ENCODE results near the gene HECW1.

HECW1 gene

DNA sequence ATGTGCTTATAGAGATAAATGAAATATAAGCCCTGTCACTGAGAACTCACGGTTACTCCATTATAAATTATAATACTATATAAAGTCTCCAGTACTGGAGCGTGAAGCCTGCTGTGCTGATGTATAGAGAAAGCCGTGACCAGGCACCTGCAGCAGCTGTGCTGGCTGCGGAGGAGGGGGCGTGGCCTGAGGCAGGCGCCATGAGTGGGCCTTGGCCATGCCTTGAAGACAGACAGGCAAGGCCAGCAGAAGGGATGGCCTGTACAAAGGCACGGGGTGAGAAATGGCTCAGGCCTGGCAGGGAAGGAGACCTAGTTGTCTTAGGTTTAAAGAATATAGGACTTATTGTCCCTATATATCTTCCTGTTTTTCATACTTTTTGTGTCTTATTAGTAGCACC is 251.9 kb downstream of the HECW1 start:
- DNase-seq (ENCODE audit: low read depth in 2 of 2), result no peak

DNA sequence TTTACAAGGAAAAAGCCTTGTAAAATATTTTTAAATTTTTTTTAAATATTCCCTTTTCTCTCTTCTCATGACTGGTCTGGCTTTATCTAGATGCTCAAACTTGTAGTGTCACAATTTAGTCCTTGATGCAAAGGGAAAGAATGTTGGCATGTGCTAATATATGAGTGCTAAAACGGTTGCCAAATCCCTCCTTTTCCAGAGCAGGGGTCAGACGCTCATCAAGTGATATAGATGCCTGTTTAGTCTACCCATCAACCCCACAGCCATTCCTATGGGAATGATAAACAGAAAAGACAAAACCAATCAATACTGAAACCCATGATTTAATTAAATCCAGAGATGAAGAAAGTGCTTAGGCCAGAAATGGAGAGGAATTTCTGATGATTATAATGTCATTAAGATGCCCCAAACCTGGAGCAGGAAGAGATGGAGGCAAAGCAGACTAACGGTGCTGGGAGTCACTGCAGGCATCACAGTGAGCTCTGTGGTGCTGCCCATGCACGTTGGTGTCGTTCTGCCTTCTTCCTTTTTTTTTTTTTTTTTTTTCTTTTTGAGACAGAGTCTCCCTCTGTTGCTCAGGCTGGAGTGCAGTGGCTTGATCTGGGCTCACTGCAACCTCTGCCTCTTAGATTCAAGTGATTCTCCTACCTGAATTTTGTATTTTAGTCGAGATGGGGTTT is 260.4 kb downstream of the HECW1 start:
- no peak for DNase-seq (ENCODE audit: low read depth in 2 of 2)

GRCh38 chr7:43377196-43377960 is 264.9 kb downstream of the HECW1 start:
- DNase-seq (ENCODE audit: low read depth in 2 of 2), result no peak

DNA sequence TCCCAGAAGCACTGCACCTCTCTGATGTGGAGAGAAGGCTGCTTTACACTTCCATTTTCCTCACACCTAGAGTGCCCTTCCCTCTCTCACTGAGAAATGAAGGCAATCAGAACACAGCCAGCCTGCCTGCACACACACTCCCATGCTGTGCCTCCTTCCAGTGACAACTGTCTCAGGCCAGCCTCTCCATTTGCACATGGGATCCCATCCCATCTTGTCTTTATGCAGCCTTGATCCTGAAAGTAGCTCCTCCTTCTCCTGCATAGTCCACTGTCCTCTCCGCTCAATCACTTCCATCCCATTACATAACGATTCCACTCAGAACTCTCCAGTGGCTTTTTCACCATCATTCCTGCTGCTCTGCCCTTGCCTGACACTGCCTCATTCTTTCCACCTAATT is 266.8 kb downstream of the HECW1 start:
- DNase-seq (ENCODE audit: low read depth in 2 of 2), result no peak

DNA sequence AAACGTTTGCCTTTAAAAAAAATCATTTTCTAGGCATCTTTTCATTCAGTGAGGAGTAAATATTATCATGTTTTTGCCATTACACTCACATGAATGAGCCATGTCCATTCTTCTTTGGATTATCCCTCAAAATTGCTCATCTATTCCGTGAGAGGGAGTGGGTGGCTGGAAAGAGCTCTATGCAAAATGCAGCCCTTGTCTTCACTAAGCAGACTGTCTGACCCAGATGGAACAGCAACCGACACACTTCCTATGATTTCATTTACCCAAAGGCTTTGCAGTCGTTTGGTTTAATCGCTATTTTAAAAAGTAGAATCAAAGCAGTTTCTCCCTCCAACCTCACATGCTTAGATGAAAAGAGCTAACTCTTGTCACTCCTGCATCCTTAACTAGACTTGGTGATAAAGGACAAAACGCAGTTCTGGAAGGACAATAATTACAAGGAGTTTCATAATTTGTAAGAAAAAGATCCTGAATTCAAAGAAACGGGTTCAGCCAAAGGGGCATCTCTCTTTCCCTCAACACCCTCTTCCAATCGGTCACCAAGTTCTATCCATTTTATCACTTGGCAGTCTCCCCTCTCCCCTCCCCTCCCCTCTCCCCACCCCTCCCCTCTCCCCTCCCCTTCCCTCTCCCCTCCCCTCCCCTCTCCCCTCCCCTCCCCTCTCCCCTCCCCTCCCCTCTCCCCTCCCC is 272.3 kb downstream of the HECW1 start:
- DNase-seq (ENCODE audit: low read depth in 2 of 2), result no peak

GRCh38 chr7:43385309-43385680 is 272.8 kb downstream of the HECW1 start:
- no peak for DNase-seq (ENCODE audit: low read depth in 2 of 2)

DNA sequence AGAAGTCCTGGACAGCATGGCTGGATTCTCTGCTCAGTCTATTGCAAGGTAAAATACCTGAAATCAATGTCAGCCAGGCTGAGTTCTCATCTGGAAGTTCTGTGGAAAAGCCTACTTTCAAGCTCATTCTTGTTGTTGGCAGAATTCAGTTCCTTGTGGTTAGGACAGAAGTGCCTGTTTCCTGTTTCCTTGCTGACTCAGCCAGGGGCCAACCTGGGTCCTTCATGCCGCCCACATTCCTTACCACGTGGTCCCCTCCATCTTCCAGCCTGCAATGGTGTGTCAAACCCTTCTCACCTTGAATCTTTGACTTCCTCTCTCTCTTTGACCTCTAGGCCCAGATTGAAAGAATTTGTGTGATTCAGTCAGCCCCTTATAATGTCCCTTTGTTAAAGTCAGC is 273.4 kb downstream of the HECW1 start:
- DNase-seq (ENCODE audit: low read depth in 2 of 2), result peak; percentile 8 to 9

GRCh38 chr7:43387932-43388331 is 275.5 kb downstream of the HECW1 start:
- no peak for DNase-seq (ENCODE audit: low read depth in 2 of 2)

- no peak for DNase-seq (ENCODE audit: low read depth in 2 of 2)
These were observed 278.1 kb downstream of the HECW1 start for GRCh38 chr7:43390576-43390975.

GRCh38 chr7:43391518-43391917 is 279.1 kb downstream of the HECW1 start:
- DNase-seq (ENCODE audit: low read depth in 2 of 2), result no peak

DNA sequence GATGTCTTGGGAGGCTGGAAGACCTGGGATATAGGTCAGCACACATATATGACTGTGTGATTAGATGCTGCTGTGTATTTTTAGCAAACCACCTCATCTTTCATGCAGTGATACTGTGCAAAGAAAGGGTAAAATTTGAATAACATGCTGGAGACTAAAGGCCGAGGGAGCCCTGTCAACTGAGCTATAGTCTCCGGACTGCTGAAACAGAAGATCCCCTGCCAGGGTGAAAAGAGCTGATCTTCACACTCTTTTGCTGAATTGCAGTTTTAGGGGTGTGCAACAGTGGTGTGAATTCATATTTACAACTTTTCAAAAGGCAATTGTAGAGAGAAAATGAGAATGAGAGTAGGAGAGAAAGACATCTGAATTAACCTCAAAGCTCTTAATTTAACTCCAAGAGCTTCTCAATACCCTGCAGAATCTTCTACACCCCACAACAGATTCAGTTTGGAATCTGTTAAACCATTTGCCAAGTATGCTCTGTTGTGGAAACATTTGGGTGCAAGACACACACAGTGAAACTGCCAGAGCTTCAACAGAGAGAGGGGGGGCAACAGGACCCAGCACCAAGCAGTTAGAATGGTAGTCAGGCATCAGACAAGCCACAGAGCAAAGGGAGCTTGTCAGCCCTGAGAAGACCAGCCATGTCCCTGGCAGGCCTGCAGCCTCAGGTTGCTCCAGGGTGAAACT is 280.3 kb downstream of the HECW1 start:
- DNase-seq (ENCODE audit: low read depth in 2 of 2), result no peak

DNA sequence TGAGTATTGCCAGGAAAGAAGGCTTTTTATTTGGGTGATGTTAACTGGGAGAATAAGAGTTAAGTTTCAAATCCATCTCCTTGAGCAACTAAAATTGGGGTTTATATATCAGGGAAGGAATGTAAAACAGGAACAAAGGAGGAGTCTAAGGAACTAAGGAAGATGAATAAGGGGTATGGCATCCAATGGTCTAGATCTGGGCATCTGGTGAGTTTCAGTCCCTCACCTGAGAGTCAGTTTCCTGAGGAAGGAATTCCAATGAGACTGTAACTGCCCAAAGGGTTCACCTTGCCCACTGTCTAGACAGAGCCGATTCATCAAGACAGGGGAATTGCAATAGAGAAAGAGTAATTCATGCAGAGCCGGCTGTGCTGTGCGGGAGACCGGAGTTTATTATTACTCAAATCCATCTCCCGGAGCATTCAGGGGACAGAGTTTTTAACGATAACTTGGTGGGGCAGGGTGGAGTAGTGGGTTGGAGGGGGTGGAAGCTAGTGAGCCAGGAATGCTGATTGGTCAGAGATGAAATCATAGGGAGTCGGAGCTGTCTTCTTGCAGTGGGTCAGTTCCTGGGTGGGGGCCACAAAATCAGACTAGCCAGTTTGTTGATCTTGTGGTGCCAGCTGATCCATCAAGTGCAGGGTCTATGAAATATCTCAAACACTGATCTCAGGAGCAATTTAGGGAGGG is 282.1 kb downstream of the HECW1 start:
- no peak for DNase-seq (ENCODE audit: low read depth in 2 of 2)

DNA sequence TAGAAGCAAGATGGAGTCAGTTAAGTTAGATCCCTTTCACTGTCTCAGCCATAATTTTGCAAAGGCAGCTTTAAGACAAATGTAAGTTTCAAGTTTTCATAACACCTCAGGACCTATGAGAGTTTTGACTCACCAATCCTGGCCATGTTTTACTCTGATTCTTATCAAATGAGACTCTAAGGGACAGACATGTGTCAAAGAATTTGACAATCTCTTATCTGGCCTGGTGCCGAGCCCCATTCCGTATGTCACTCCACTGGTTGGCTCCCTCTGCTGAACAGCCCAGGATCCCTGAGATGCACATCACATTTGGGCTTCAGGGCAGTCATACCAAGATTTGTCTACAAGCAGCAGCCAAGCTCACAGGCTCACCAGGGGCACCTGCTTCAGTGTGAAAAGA is 282.9 kb downstream of the HECW1 start:
- DNase-seq (ENCODE audit: low read depth in 2 of 2), result no peak

GRCh38 chr7:43396187-43396740 is 283.8 kb downstream of the HECW1 start:
- DNase-seq (ENCODE audit: low read depth in 2 of 2), result no peak

DNA sequence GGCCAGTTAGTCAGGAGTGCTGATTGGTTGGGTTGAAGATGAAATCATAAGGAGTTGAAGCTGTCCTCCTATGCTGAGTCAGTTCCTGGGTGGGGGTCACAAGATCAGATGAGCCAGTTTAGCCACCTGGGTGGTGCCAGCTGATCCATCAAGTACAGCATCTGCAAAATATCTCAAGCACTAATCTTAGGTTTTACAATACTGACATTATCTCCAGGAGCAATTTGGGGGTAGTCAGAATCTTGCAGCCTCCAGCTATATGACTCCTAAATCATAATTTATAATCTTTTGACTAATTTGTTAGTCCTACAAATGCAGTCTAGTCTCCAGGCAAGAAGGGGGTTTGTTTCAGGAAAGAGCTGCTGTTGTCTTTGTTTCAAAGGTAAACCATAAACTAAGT is 286.4 kb downstream of the HECW1 start:
- DNase-seq (ENCODE audit: low read depth in 2 of 2), result no peak

DNA sequence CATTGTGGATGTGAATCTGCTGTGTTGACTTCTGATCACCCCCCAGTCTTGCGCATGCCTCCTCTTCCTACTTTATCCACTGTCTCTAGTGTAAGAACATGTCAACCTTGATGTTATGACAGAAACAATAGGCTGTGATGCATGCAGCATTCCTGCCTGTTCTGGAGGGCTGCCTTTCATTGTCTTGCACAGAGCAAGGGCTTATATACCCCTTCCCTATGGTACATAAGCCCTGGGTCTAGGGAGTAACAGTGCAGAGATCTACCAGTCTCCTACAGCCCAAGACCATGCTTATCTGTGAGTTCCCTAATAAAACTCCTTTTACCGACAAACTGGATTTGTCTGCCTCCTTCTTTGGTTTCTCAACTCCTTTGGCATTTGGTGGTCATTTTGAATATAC is 293.5 kb downstream of the HECW1 start:
- DNase-seq (ENCODE audit: low read depth in 2 of 2), result no peak

DNA sequence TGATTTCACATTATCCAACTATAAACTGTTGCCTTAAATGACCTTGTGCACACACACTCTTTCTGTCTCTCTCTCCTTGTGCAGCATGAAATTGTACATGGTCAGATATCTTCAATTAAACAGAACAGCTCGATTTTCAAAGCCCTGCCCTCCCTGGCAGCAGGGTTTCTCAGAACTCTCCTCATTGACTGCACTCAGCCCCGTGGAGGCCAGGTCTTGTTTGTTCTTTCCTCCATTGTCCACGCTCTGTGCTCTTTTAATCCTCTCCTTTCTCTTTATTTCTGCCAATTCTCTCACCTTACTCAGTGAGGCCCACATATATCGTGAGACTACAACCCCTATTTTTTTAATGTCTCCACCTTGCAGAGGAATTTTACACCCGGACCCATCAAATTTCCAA is 294.5 kb downstream of the HECW1 start:
- no peak for DNase-seq (ENCODE audit: low read depth in 2 of 2)

DNA sequence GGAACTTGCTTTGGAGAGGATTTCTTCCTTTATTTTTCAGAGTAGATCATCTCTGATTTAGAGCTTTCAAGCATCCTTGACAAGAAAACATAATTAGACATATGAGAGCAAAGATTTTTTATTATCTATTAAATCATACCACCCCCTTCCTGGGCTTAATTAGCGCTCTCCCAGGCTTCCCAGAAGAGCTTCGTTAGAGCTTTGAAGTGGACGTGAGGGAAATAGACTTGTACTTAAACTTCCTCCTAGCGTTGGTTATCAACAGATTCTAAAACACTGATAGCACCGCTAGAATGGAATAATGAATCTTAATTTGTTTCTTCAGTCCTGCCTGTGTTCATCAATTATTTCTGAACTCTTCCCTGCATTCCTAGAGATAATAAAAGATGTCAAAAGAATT is 296.5 kb downstream of the HECW1 start:
- no peak for DNase-seq (ENCODE audit: low read depth in 2 of 2)

DNA sequence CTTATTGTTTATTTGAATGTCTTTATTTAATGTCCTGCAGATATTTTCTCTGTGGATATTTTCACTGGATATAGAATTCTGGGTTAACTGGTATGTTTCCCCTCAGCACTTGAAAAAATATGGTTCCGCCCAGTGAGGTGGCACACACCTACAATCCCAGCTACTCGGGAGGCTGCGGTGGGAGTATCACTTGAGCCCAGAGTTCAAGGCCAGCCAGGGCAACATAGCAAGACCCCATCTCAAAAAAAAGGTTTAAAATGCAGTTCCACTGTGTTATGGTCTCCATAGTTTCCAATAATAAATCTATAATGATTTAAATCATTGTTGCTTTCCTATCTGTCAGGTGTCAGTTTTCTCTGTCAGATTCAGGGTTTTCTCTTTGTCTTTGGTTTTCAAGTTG is 305.0 kb downstream of the HECW1 start:
- DNase-seq (ENCODE audit: low read depth in 2 of 2), result no peak

DNA sequence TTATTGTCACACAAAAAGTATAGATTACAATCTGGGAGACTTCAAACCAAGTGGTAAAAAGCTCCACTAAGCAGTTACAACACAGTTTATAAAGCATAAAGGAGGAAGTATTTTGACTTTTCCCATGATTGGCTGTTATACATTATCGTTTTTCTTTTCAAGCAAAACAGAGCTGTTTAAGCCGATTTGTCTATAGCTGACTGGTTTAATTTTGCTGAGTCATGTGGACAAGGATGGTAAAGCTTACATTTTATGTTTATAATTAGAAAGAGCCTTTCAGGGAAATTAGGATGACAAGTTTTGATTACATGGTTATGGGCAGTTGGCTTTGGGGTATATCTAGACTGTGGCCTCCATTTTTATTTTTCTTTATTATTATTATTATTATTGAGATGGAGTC is 318.0 kb downstream of the HECW1 start:
- no peak for DNase-seq (ENCODE audit: low read depth in 2 of 2)

- DNase-seq (ENCODE audit: low read depth in 2 of 2), result no peak
These were observed 318.7 kb downstream of the HECW1 start for GRCh38 chr7:43431020-43431595.

Measured in activated CD4-positive, alpha-beta T cell treated with anti-CD3 and anti-CD28 coated beads for 24 hours (primary cell).